Adrenal gland (tissue), 5 donors: ENCODE results near the gene EFTUD2.

Experiments used
- CTCF ChIP-seq, 6 experiments: fragments of 450-650 bp in 4 of 6; fragments of 200-600 bp in 2 of 6; sonication (generic) in 1 of 6; IDR thresholded peaks; 1 replicate in 5 of 6; 2 replicates in 1 of 6; pipeline versions ENCODE4 v1.5.1 to v1.8.0; 2016 to 2021; ENCODE audit warnings: antibody characterized with exemption in 6 of 6, mild to moderate bottlenecking in 2 of 6, moderate library complexity in 1 of 6
- POLR2A ChIP-seq, 2 donors: fragments of 450-650 bp; IDR thresholded peaks; one replicate each; pipeline ENCODE4 v1.6.1; 2017; ENCODE audit warnings: antibody characterized with exemption in 2 of 2, mild to moderate bottlenecking in 2 of 2, moderate library complexity in 1 of 2
- donor health status: DM: no; HTN: no; CAD: no.

- TF ChIP-seq CTCF (IDR thresholded peaks at IDR 0.05) (no peak), POLR2A (IDR thresholded peaks at IDR 0.05) (no peak)
Measured at GRCh38 chr17:44931376-44931775, 32.1 kb upstream of the EFTUD2 start.
